Endothelial cell (in vitro differentiated cells): Measurements from ENCODE around the gene RPSA. TPM values are rescaled to one million over a fixed set of nuclear protein-coding genes. Genes with fewer than 3 reads are reported as not detected.

Source experiments
- DNase-seq: peaks from one replicate; pipeline ENCODE4 v3.0.0; 2021; ENCODE audit warnings: low spot score
- H3K27ac Mint-ChIP-seq: one replicate; pipeline ENCODE4 v1.8.0; 2021; ENCODE audit warnings: mixed read lengths, inconsistent platforms; ENCODE audit not compliant: unreplicated experiment
- H3K27me3 Mint-ChIP-seq: one replicate; pipeline ENCODE4 v1.8.0; 2021; ENCODE audit warnings: mild to moderate bottlenecking, moderate library complexity, mixed read lengths, inconsistent platforms; ENCODE audit not compliant: unreplicated experiment
- H3K36me3 Mint-ChIP-seq: one replicate; pipeline ENCODE4 v1.8.0; 2021; ENCODE audit warnings: mild to moderate bottlenecking, low read depth, mixed read lengths, inconsistent platforms; ENCODE audit not compliant: unreplicated experiment
- H3K4me1 Mint-ChIP-seq: one replicate; pipeline ENCODE4 v1.8.0; 2021; ENCODE audit warnings: mild to moderate bottlenecking, mixed read lengths, inconsistent platforms; ENCODE audit not compliant: unreplicated experiment
- H3K4me3 Mint-ChIP-seq: one replicate; pipeline ENCODE4 v1.8.0; 2021; ENCODE audit warnings: mild to moderate bottlenecking, mixed read lengths, inconsistent platforms; ENCODE audit not compliant: unreplicated experiment
- H3K9me3 Mint-ChIP-seq: one replicate; pipeline ENCODE4 v1.8.0; 2021; ENCODE audit warnings: mixed read lengths, inconsistent platforms; ENCODE audit not compliant: unreplicated experiment
- CTCF ChIP-seq: fragments of 200-600 bp; sonication (generic); IDR thresholded peaks from one replicate; pipeline ENCODE4 v1.5.0; 2021; ENCODE audit warnings: antibody characterized with exemption; ENCODE audit not compliant: unreplicated experiment
- total RNA-seq: library from RNA; stranded (reverse); fragmentation: NEBNext Ultra II Directional; extraction: Animal tissue kit (Norgen Biotek cat#: 25700); gene quantifications from one replicate; pipeline ENCODE4 v1.2.1, GENCODE V29; 2021; ENCODE audit not compliant: unreplicated experiment

RPSA gene
- total RNA-seq, 1 donor from 2014 or later, result 2,445 TPM

- Mint-ChIP-seq H3K27me3 (no peaks in the 10 kb centered on the region), H3K4me3 (no peak overlapping the region), H3K9me3 (no peaks in the 10 kb centered on the region), H3K4me1 (peaks cover 4% of the 10 kb centered on the region), H3K27ac (no peak overlapping the region), H3K36me3 (peaks cover 2% of the 10 kb centered on the region)
- TF ChIP-seq CTCF, result no peak
- no peak for DNase-seq
Measured at GRCh38 chr3:39435006-39435748, 28.7 kb downstream of the RPSA start.

- no peak for DNase-seq
- H3K4me3 Mint-ChIP-seq, result no peak overlapping the region
- H3K27ac Mint-ChIP-seq, result no peak overlapping the region
- no peak for TF ChIP-seq CTCF
- H3K36me3 Mint-ChIP-seq, result no peaks in the 10 kb centered on the region
- H3K9me3 Mint-ChIP-seq, result no peaks in the 10 kb centered on the region
- no peaks in the 10 kb centered on the region for H3K4me1 Mint-ChIP-seq
- no peaks in the 10 kb centered on the region for H3K27me3 Mint-ChIP-seq
Measured at GRCh38 chr3:39438880-39439279, 32.4 kb downstream of the RPSA start.

GRCh38 chr3:39440316-39440715 is 33.8 kb downstream of the RPSA start:
- no peak for TF ChIP-seq CTCF
- no peak overlapping the region for H3K27ac Mint-ChIP-seq
- H3K36me3 Mint-ChIP-seq, result no peaks in the 10 kb centered on the region
- H3K9me3 Mint-ChIP-seq, result no peaks in the 10 kb centered on the region
- H3K4me1 Mint-ChIP-seq, result no peaks in the 10 kb centered on the region
- H3K4me3 Mint-ChIP-seq, result no peak overlapping the region
- DNase-seq, result no peak
- no peaks in the 10 kb centered on the region for H3K27me3 Mint-ChIP-seq

GRCh38 chr3:39443530-39443929 is 37.0 kb downstream of the RPSA start:
- Mint-ChIP-seq H3K4me1 (no peaks in the 10 kb centered on the region), H3K4me3 (no peak overlapping the region), H3K27me3 (no peaks in the 10 kb centered on the region), H3K36me3 (no peaks in the 10 kb centered on the region), H3K9me3 (no peaks in the 10 kb centered on the region), H3K27ac (no peak overlapping the region)
- TF ChIP-seq CTCF, result no peak
- DNase-seq, result no peak

GRCh38 chr3:39445927-39446326 is 39.4 kb downstream of the RPSA start:
- H3K36me3 Mint-ChIP-seq, result no peaks in the 10 kb centered on the region
- no peaks in the 10 kb centered on the region for H3K9me3 Mint-ChIP-seq
- H3K27me3 Mint-ChIP-seq, result no peaks in the 10 kb centered on the region

More at GRCh38 chr3:39445927-39446326, 39.4 kb downstream of the RPSA start:
- TF ChIP-seq CTCF, result no peak
- no peak overlapping the region for H3K4me3 Mint-ChIP-seq
- H3K27ac Mint-ChIP-seq, result no peak overlapping the region
- no peaks in the 10 kb centered on the region for H3K4me1 Mint-ChIP-seq
- DNase-seq, result no peak
